IMR-90 (cell line): Measurements from ENCODE around the gene DNASE1L1. TPM values are rescaled to one million over a fixed set of nuclear protein-coding genes. Genes with fewer than 3 reads are reported as not detected.

ENCODE experiments used
- ATAC-seq: fragments of 200-7000 bp; cut with Tn5 transposase; 2 replicates; pipeline ENCODE4 v1.9.1; 2020; ENCODE audit warnings: low read depth, mild to moderate bottlenecking, moderate library complexity
- BruUV-seq: library from RNA; stranded (reverse); fragments of 400-500 nt; replicated peaks from 2 replicates; lab custom pipeline; 2021; lab: Mats Ljungman, UMichigan
- CTCF ChIA-PET: fragments of 300-600 bp; formaldehyde crosslinking; extraction: SDS; loops from one replicate; lab custom pipeline; 2021; ENCODE audit warnings: antibody characterized with exemption; lab: Yijun Ruan, JAX
- POLR2A ChIA-PET: fragments of 300-600 bp; sonication (Branson Sonifier 250); formaldehyde crosslinking; loops from one replicate; lab custom pipeline; 2022; ENCODE audit warnings: antibody characterized with exemption; ENCODE audit not compliant: unreplicated experiment; lab: Charles Lee
- DNase-seq: peaks from one replicate; pipeline ENCODE4 v3.0.0; 2013
- H2AFZ ChIP-seq: replicated peaks from 2 replicates; pipeline ENCODE3; 2013; ENCODE audit warnings: low read length, mild to moderate bottlenecking; ENCODE audit not compliant: poor library complexity
- H2AK5ac ChIP-seq: 2 replicates; pipeline ENCODE4 v1.6.1; 2013; ENCODE audit warnings: low read depth, low read length, inconsistent platforms
- H2AK9ac ChIP-seq: replicated peaks from 2 replicates; pipeline ENCODE3; 2013; ENCODE audit warnings: mild to moderate bottlenecking, low read depth, low read length, moderate library complexity; ENCODE audit not compliant: poor library complexity
- H2BK120ac ChIP-seq: 2 replicates; pipeline ENCODE4 v1.6.1; 2013; ENCODE audit warnings: low read depth, low read length, inconsistent platforms
- H2BK15ac ChIP-seq: 3 replicates; pipeline ENCODE4 v1.6.1; 2013; ENCODE audit warnings: low read depth, low read length, inconsistent platforms
- H2BK20ac ChIP-seq: 2 replicates; pipeline ENCODE4 v1.6.1; 2013; ENCODE audit warnings: low read depth, mild to moderate bottlenecking, inconsistent platforms, low read length, moderate library complexity
- H2BK5ac ChIP-seq: 2 replicates; pipeline ENCODE4 v1.6.1; 2013; ENCODE audit warnings: mild to moderate bottlenecking, low read depth, low read length, inconsistent platforms; ENCODE audit not compliant: poor library complexity, severe bottlenecking
- H3K14ac ChIP-seq: replicated peaks from 2 replicates; pipeline ENCODE4 v1.6.1; 2013; ENCODE audit warnings: low read depth, low read length, inconsistent platforms
- H3K18ac ChIP-seq: 2 replicates; pipeline ENCODE4 v1.6.1; 2013; ENCODE audit warnings: low read depth, low read length, control low read depth
- H3K23ac ChIP-seq: 2 replicates; pipeline ENCODE4 v1.6.1; 2013; ENCODE audit warnings: low read depth, low read length, inconsistent platforms
- H3K27ac ChIP-seq: 2 replicates; pipeline ENCODE4 v1.5.1; 2013; ENCODE audit warnings: mild to moderate bottlenecking, control low read depth, low read length; ENCODE audit not compliant: insufficient read depth
- H3K27me3 ChIP-seq: 2 replicates; pipeline ENCODE4 v1.6.1; 2013; ENCODE audit warnings: low read length; ENCODE audit not compliant: control insufficient read depth, insufficient read depth
- H3K36me3 ChIP-seq: 2 replicates; pipeline ENCODE4 v1.6.1; 2013; ENCODE audit warnings: low read length, mixed read lengths; ENCODE audit not compliant: control insufficient read depth, insufficient read depth
- H3K4ac ChIP-seq: 2 replicates; pipeline ENCODE4 v1.6.1; 2013; ENCODE audit warnings: low read depth, low read length, inconsistent platforms
- H3K4me1 ChIP-seq: 2 replicates; pipeline ENCODE4 v1.6.1; 2013; ENCODE audit warnings: low read length, mixed read lengths; ENCODE audit not compliant: control insufficient read depth, insufficient read depth
- H3K4me2 ChIP-seq: 2 replicates; pipeline ENCODE4 v1.6.1; 2013; ENCODE audit warnings: low read depth, mild to moderate bottlenecking, control low read depth, low read length, moderate library complexity
- H3K4me3 ChIP-seq: 2 replicates; pipeline ENCODE4 v1.5.1; 2013; ENCODE audit warnings: low read depth, mild to moderate bottlenecking, control low read depth, low read length, moderate library complexity; ENCODE audit not compliant: insufficient read depth
- H3K56ac ChIP-seq: 2 replicates; pipeline ENCODE4 v1.6.1; 2013; ENCODE audit warnings: low read length, inconsistent platforms; ENCODE audit not compliant: insufficient read depth; ENCODE audit errors: extremely low read depth
- H3K79me1 ChIP-seq, 2 experiments: 2 replicates each; pipeline ENCODE4 v1.6.1; 2013; ENCODE audit warnings: low read length in 2 of 2, inconsistent platforms in 1 of 2, low read depth in 1 of 2
- H3K9ac ChIP-seq: 2 replicates; pipeline ENCODE4 v1.6.1; 2013; ENCODE audit warnings: low read depth, low read length, control low read depth
- H3K9me1 ChIP-seq: 2 replicates; pipeline ENCODE4 v1.6.1; 2013; ENCODE audit warnings: low read length, inconsistent platforms; ENCODE audit not compliant: insufficient read depth
- H3K9me3 ChIP-seq: 2 replicates; pipeline ENCODE4 v1.6.1; 2013; ENCODE audit warnings: low read length; ENCODE audit not compliant: control insufficient read depth, insufficient read depth
- H4K20me1 ChIP-seq: 2 replicates; pipeline ENCODE4 v1.6.1; 2013; ENCODE audit warnings: low read length, inconsistent platforms; ENCODE audit not compliant: insufficient read depth
- H4K5ac ChIP-seq: 2 replicates; pipeline ENCODE4 v1.6.1; 2013; ENCODE audit warnings: mild to moderate bottlenecking, low read depth, low read length, control low read depth
- H4K8ac ChIP-seq, 2 experiments: 2 replicates each; pipeline ENCODE4 v1.6.1; 2013; ENCODE audit warnings: low read depth in 2 of 2, low read length in 2 of 2, control low read depth in 1 of 2, inconsistent platforms in 1 of 2
- H4K91ac ChIP-seq: 2 replicates; pipeline ENCODE4 v1.6.1; 2013; ENCODE audit warnings: low read depth, low read length, inconsistent platforms; ENCODE audit not compliant: insufficient read depth
- CEBPB ChIP-seq: IDR thresholded peaks from 2 replicates; pipeline ENCODE4 v1.6.1; 2012; ENCODE audit warnings: low read depth, low read length, improper control_type of control experiment
- CHD1 ChIP-seq: IDR thresholded peaks from 2 replicates; pipeline ENCODE4 v1.6.1; 2012; ENCODE audit warnings: low read depth, low read length, improper control_type of control experiment
- CTCF ChIP-seq: conservative IDR thresholded peaks from 2 replicates; pipeline ENCODE4 v1.5.1; 2012; ENCODE audit warnings: mild to moderate bottlenecking, low read depth, low read length, improper control_type of control experiment
- FOS ChIP-seq: fragments of 150-350 bp; IDR thresholded peaks from 2 replicates; pipeline ENCODE4 v1.6.1; 2016; ENCODE audit warnings: low read depth, low read length
- MAFK ChIP-seq: IDR thresholded peaks from 2 replicates; pipeline ENCODE4 v1.6.1; 2012; ENCODE audit warnings: low read depth, low read length, improper control_type of control experiment
- MAZ ChIP-seq: IDR thresholded peaks from 2 replicates; pipeline ENCODE4 v1.6.1; 2012; ENCODE audit warnings: low read depth, mild to moderate bottlenecking, low read length, improper control_type of control experiment, moderate library complexity, borderline replicate concordance
- MXI1 ChIP-seq: IDR thresholded peaks from 2 replicates; pipeline ENCODE4 v1.6.1; 2012; ENCODE audit warnings: low read depth, mild to moderate bottlenecking, low read length, moderate library complexity, borderline replicate concordance
- NFE2L2 ChIP-seq: fragments of 150-350 bp; IDR thresholded peaks from 2 replicates; pipeline ENCODE4 v1.6.1; 2016; ENCODE audit warnings: low read depth, mild to moderate bottlenecking, low read length
- POLR2A ChIP-seq: IDR thresholded peaks from 2 replicates; pipeline ENCODE4 v1.6.1; 2012; ENCODE audit warnings: mild to moderate bottlenecking, low read depth, low read length
- RCOR1 ChIP-seq: IDR thresholded peaks from 2 replicates; pipeline ENCODE4 v1.6.1; 2012; ENCODE audit warnings: mild to moderate bottlenecking, low read length, improper control_type of control experiment; ENCODE audit not compliant: insufficient replicate concordance
- RFX5 ChIP-seq: IDR thresholded peaks from 2 replicates; pipeline ENCODE4 v1.8.0; 2012; ENCODE audit warnings: low read depth, mild to moderate bottlenecking, low read length, moderate library complexity
- SMC3 ChIP-seq: fragments of 150-350 bp; IDR thresholded peaks from 2 replicates; pipeline ENCODE4 v1.6.1; 2016; ENCODE audit warnings: low read depth, mild to moderate bottlenecking, antibody characterized with exemption, low read length, moderate library complexity
- WGBS, 2 experiments: methylation state at CpG; one replicate each; pipeline versions ENCODE4 v1.1.5 to v1.1.7; 2013; ENCODE audit warnings: missing lambda C conversion rate in 2 of 2; ENCODE audit not compliant: insufficient read length in 1 of 2; ENCODE audit errors: extremely low coverage in 2 of 2; 5-methylcytosine and 5-hydroxymethylcytosine counted together
- dilution Hi-C: fragments of 300-500 bp; cut with HindIII; formaldehyde crosslinking; loops from one replicate; pipeline ENCODE4 v1.14.3; 2018; ENCODE audit warnings: low sequenced_read_pairs; ENCODE audit not compliant: unreplicated experiment
- in situ Hi-C: fragments of 300-500 bp; cut with MboI; formaldehyde crosslinking; loops from 3 replicates; pipeline ENCODE4 v1.14.3; 2019; ENCODE audit warnings: low sequenced_read_pairs, inconsistent platforms, mixed read lengths
- intact Hi-C: fragments of 100-400 bp; cut with micrococcal nuclease; formaldehyde crosslinking; loops from 2 replicates; pipeline ENCODE4 v1.10.0; 2022
- polyA plus RNA-seq, 3 experiments: library from polyadenylated mRNA; depleted of rRNA; stranded (reverse); fragments of >200 nt; gene quantifications; 2 replicates each; pipeline ENCODE4 v1.2.3, GENCODE V29; 2012; ENCODE audit warnings: low replicate concordance in 1 of 3
- total RNA-seq: library from RNA; depleted of rRNA; stranded (reverse); fragments of >200 nt; gene quantifications from 2 replicates; pipeline ENCODE4 v1.2.3, GENCODE V29; 2012
- TF ChIP-seq, protein P1 (sequence below): fragments of 150-350 bp; IDR thresholded peaks from 2 replicates; pipeline ENCODE4 v1.6.1; 2017; ENCODE audit warnings: mild to moderate bottlenecking, antibody characterized with exemption, low read length, low read depth

DNASE1L1 gene
- total and polyA plus RNA-seq, 2 of the 4 experiments (the other 2 are of a cell fraction) = 51.4 to 55.5 TPM

DNA sequence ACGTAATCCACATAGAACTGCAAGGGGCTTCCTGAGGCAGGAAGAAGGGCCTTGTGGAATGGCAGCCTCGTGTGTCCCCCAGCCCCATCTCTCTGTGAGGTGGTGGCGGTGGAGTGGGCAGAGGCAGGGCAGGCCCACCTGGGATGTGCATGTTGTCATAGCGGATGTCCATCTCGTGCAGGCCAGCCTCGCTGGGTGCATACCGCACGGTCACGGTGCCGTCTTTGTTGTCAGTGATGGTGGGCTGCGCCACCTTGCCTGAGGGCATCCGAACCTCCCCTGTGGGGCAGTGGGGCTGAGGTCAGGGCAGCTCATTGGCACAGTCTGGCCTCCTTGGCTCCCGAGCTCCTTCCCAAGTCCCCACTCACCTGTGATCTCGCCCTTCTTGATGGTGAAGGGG lies 55.0 kb downstream of the DNASE1L1 start:
- CTCF ChIA-PET = no interaction called here
- ATAC-seq = no peak; the same call in 1 of the 2 replicates
- Histone ChIP-seq H3K27ac (no peak overlapping the region), H3K79me1 (peaks cover 10 to 45% of the 10 kb centered on the region in 2 experiments; a peak in 3 of 4 replicates), H3K4me1 (no peaks in the 10 kb centered on the region), H2BK15ac (no peak overlapping the region), H3K23ac (no peak overlapping the region), H2AK9ac (no peak overlapping the region), H3K14ac (no peak overlapping the region), H2BK20ac (no peak overlapping the region), H4K91ac (no peak overlapping the region), H4K5ac (no peak overlapping the region), H3K9me3 (no peaks in the 10 kb centered on the region), H3K9me1 (no peaks in the 10 kb centered on the region), H2BK5ac (no peak overlapping the region), H3K4me3 (no peak overlapping the region), H4K8ac (no peak overlapping the region), H3K56ac (no peak overlapping the region), H2AK5ac (no peak overlapping the region), H2BK120ac (no peak overlapping the region), H3K27me3 (no peaks in the 10 kb centered on the region), H3K4ac (no peak overlapping the region), H3K9ac (no peak overlapping the region), H3K18ac (no peak overlapping the region), H3K4me2 (no peak overlapping the region), H3K36me3 (peaks cover 98% of the 10 kb centered on the region), H4K20me1 (peaks cover 100% of the 10 kb centered on the region), H2AFZ (peak overlapping the region; percentile 56)
- in situ Hi-C loops (no loop called here), intact Hi-C loops (no loop called here), dilution Hi-C loops (no loop called here)
- no peak for DNase-seq
- BruUV-seq = no TSS peak
- 68% methylated on average over 2 of the region's 14 CpGs; no CpG with 5 or more reads in 1 of the 2 experiments for WGBS, 2 experiments
- TF ChIP-seq RCOR1 = no peak
- TF ChIP-seq RFX5 = no peak
- TF ChIP-seq CEBPB = no peak
- no peak for TF ChIP-seq NFE2L2
- TF ChIP-seq, protein P1, sequence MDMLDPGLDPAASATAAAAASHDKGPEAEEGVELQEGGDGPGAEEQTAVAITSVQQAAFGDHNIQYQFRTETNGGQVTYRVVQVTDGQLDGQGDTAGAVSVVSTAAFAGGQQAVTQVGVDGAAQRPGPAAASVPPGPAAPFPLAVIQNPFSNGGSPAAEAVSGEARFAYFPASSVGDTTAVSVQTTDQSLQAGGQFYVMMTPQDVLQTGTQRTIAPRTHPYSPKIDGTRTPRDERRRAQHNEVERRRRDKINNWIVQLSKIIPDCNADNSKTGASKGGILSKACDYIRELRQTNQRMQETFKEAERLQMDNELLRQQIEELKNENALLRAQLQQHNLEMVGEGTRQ = no peak
- no peak for TF ChIP-seq MXI1
- TF ChIP-seq FOS = no peak
- no peak for TF ChIP-seq CHD1
- TF ChIP-seq POLR2A = no peak
- no peak for TF ChIP-seq MAFK
- no peak for TF ChIP-seq MAZ
- TF ChIP-seq SMC3 = no peak
- TF ChIP-seq CTCF = no peak
- POLR2A ChIA-PET = no interaction called here
